Activated T-cell treated with anti-CD3 and anti-CD28 coated beads for 1 hour (primary cell): Measurements from ENCODE around the gene TLCD2.
"Not testable (repeated sequence)": the region's sequence is repeated elsewhere in the genome, so short reads cannot be mapped to it uniquely, and the experiment has no call there.

Source experiments
- DNase-seq: peaks from one replicate; pipeline ENCODE4 v3.0.0-alpha.2; 2020; ENCODE audit warnings: low read depth

Gene TLCD2

GRCh38 chr17:1735834-1736347, 25.7 kb upstream of the TLCD2 start:
- DNase-seq: no peak

- no peak for DNase-seq
Measured at GRCh38 chr17:1735418-1735817, 25.2 kb upstream of the TLCD2 start.

GRCh38 chr17:1733759-1734158, 23.6 kb upstream of the TLCD2 start:
- no peak for DNase-seq

GRCh38 chr17:1732833-1733321, 22.7 kb upstream of the TLCD2 start:
- no peak for DNase-seq

GRCh38 chr17:1732241-1732832, 22.2 kb upstream of the TLCD2 start:
- DNase-seq: no peak

- DNase-seq: no peak
Measured at GRCh38 chr17:1731194-1731506, 21.0 kb upstream of the TLCD2 start.

- DNase-seq: no peak
Measured at GRCh38 chr17:1730326-1731193, 20.4 kb upstream of the TLCD2 start.

GRCh38 chr17:1729966-1730325, 19.8 kb upstream of the TLCD2 start:
- DNase-seq: no peak

- no peak for DNase-seq
Measured at GRCh38 chr17:1727876-1728630, 17.9 kb upstream of the TLCD2 start.

GRCh38 chr17:1727258-1727789, 17.1 kb upstream of the TLCD2 start:
- no peak for DNase-seq

GRCh38 chr17:1726626-1727257, 16.6 kb upstream of the TLCD2 start:
- DNase-seq: no peak

GRCh38 chr17:1725642-1726511, 15.7 kb upstream of the TLCD2 start:
- no peak for DNase-seq

GRCh38 chr17:1724869-1725641, 14.9 kb upstream of the TLCD2 start:
- DNase-seq: no peak

- DNase-seq: peak; percentile 77
Measured at GRCh38 chr17:1724351-1724868, 14.2 kb upstream of the TLCD2 start, which contains the start of gene WDR81. Gene WDR81, plus strand, starts transcription at chr17:1724704. Its CDS starts 256 bp downstream, at chr17:1724960.

- not testable (repeated sequence) for DNase-seq
Measured at GRCh38 chr17:1722022-1722421, 11.8 kb upstream of the TLCD2 start.

- peak; percentile 60 for DNase-seq
Measured at GRCh38 chr17:1720856-1721386, 10.7 kb upstream of the TLCD2 start.

GRCh38 chr17:1718362-1719165, 8.4 kb upstream of the TLCD2 start:
- no peak for DNase-seq

- peak; percentile 63 for DNase-seq
Measured at GRCh38 chr17:1716912-1717695, 6.9 kb upstream of the TLCD2 start.
